GM19240 (cell line): ENCODE data around the gene FCN2.

ENCODE experiments used
- DNase-seq: peaks from one replicate; pipeline ENCODE4 v3.0.0; 2011; ENCODE audit warnings: low spot score; ENCODE audit not compliant: insufficient read length

Gene FCN2

DNA sequence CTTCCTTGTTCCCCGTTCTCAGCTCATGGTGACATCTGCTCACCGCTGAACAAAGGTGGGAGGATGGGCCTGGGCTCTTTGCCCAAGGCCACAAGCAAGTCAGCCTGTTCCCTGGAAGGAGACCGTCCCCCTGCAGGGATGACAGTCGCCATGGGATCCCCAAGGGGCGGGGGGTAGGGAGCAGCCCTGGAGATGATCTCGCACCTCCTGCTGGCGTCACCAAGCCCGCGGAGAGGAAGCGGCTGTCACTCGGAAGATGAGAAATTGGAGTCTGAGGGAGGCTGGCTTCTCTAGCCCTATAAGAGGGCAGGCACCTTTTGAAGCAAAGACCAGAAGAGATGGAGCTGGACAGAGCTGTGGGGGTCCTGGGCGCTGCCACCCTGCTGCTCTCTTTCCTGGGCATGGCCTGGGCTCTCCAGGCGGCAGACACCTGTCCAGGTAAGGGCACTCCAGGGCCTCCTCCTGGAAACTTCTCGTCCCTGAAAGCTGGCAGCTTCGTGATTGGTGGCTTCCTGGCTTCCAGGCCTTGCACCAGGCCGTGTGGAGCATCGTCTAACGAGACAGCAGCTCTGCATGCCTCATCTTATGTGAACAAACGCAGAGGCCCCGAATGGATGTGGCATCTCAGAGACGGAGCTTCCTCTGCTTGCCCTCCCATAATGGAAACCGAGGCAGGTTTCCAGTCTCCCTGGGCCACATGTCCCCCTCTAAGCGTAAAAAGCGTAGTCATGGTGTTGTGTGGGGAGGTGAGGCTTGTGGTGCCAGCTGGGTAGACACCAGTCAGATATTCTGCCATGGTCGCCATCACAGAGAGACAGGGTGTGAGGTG, at the start of gene FCN2:
FCN2 (plus strand) TSS at position 327 of the 829 bp plus-strand sequence; CDS start at position 339, 12 bp downstream.
- no peak for DNase-seq

DNA sequence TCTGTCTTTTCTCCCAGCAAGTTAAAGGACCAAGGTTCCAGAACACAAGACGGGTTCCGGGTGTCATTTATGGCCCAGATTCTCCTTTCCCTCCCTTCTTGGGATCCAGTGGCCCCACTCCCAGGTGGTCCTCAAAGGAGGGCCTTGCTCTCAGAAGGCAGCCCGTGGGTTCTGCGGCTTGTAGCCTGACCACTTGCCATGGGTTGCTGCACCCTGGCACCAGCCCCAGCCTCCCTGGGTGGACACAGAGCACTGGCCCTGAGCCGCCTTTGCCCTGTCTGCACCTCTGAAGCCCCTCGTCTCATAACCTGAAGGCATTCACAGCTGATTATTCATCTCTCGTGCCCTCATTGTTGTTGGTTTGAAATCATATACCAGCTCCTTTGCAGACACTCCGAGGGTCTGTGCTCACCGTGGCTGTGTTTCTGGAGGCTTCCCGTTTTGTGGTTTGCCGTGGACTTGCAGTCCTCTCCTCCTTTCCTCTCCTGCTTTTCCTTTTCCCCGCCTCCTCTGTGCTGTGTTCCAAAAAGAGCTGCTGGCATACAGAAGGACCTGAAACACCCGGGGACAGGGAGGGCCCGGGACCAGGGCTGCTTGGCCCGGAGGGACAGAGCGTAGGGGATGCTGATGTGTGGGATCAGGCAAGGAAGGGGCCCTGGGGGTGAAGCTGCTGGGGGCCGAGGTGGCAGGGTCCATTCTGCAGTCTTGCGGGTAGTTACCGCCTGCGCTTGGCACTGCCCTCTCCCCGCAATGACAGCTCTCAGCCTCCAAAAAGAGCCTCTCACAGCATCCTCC, 49.5 kb upstream of the FCN2 start:
- no peak for DNase-seq

GRCh38 chr9:134832471-134832870, 48.1 kb upstream of the FCN2 start:
- DNase-seq: no peak

- DNase-seq: no peak
Measured at GRCh38 chr9:134833294-134833880, 47.2 kb upstream of the FCN2 start.

- no peak for DNase-seq
Measured at GRCh38 chr9:134834217-134834956, 46.2 kb upstream of the FCN2 start.

DNA sequence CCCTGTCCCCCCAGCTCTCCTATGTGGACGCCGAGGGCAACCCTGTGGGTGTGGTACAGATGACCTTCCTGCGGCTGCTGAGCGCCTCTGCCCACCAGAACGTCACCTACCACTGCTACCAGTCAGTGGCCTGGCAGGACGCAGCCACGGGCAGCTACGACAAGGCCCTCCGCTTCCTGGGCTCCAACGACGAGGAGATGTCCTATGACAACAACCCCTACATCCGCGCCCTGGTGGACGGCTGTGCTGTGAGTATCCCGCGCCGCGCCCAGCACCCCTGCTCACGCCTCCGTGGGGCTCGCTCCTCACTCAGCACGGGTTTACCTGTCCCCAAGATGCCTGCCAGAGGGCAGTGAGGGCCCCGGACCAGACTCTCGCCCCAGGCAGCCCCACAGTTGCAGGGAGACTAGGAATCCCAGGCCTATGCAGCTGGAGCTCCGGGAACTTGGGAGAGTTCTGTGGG, 45.6 kb upstream of the FCN2 start:
- no peak for DNase-seq

DNA sequence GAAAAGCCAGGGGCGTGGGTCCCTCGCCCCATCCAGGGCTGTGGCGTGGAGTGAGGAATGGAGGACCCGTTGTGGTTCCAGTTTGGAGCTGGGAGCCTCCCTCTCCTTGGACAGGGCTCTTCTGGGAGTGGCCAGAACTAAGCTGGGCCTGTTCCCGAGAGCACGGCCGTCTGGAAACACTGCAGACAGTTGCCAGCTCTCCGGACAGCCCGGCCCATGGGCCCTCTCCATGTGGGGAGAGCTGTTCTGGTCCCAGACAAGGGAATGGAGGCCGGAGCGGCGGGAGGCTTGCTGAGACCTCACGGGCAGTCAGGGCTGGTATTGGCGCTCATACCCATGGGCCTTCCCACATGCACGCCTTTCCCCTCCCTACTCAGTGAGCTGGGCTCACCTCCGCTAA, 45.2 kb upstream of the FCN2 start:
- no peak for DNase-seq

GRCh38 chr9:134835987-134836386, 44.6 kb upstream of the FCN2 start:
- DNase-seq: no peak

DNA sequence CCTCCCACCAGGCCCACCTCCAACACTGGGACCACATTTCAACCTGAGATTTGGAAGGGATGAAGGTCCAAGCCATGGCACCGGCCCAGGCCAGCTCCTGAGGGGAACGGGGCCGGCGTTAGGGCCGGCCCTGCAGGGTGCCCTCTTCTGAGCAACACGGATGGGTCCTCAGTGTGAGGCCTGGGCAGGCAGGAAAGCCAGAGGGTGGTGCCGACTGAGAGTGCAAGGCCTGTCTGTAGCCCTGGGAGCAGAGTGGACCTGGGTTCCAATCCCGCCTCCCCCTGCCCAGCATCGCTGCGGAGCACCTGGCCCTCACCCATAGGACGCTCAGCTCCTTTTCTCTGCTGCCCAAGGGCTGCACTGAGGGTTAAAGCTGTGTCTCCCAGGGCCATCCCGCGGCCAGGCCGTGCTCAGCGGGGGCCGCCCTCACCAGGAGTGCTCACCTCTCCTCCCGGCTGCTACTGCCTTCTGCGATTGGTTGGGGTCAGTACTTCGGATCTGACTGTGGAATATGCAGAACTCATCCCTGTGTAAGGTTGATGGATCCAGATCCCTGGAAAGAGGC, 44.1 kb upstream of the FCN2 start:
- no peak for DNase-seq

- DNase-seq: no peak
Measured at GRCh38 chr9:134837529-134837928, 43.1 kb upstream of the FCN2 start.

- DNase-seq: no peak
Measured at GRCh38 chr9:134838651-134839454, 41.8 kb upstream of the FCN2 start.

DNA sequence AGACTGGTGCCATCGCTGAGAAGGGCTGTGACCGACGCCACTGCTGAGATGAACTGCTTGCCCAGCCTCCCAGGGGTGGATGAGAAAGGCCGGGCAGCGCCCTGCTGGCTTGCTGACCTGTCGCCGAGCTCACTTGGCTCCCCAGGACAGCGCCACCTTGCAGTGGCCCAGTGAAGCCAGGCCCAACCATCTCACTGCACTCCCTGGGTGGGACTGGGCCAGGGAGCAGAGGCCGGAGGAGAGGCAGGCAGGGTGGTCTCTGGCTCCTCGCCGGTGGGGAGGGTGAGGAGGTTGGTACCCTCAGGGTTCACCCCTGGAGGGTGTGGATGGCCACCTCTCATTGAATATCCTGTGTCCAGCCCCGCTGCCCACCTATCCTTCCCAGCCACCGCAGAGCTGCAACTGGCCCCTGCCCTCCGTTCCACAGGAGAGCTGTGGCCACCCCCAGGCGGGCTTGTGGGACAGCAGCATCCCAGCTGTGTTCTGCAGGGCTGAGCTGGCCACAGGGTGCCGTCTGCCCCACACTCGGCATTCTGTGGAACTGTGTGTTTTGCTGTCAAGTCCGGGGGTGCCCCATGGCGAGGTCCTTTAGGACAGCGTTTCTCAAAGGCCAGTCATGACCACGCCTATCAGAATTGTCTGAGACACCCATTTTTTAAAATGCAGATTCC, 41.0 kb upstream of the FCN2 start:
- no peak for DNase-seq

GRCh38 chr9:134840511-134840910, 40.1 kb upstream of the FCN2 start:
- no peak for DNase-seq

- no peak for DNase-seq
Measured at GRCh38 chr9:134841180-134841904, 39.3 kb upstream of the FCN2 start.

GRCh38 chr9:134842321-134842720, 38.3 kb upstream of the FCN2 start:
- DNase-seq: no peak

DNA sequence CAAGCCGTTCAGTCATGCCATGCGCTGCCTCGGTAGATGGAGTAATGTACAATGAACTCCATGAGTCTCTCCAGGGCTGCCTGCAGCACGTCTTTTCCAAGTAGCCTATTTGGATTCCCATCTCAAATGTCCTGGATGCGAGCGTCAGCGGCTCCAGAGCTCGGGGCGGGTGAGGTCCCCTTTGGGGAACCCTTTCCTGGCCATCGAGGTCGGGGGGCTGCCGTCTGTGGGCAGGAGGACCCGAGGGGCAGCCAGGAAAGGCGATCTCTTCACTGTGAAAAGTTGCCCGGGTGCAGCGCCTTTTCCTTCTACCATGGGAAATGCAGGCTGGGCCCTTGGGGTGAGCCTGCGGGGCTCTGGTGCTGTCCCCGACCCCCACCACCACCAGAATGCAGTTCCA, 36.9 kb upstream of the FCN2 start:
- no peak for DNase-seq

- no peak for DNase-seq
Measured at GRCh38 chr9:134844821-134845220, 35.8 kb upstream of the FCN2 start.

DNA sequence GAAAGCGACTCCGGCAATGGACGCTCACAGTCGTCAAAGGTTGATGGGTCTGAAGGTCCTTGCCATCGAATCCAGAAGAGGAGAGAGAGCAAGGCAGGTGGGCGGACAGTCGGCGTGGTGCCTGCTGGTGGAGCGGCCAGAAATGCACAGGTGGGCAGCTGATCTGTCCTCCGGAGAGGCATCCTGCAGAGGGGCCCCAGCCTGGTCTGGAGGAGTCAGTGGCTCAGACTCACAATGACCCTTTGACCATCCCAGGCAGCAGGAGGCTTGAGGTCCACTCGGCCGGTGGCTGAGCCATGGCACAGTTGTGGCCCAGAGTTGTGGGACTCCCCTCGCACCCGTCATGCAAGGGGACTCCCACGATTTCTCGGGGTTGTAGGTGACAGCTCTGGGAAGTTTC, 34.4 kb upstream of the FCN2 start:
- no peak for DNase-seq

DNA sequence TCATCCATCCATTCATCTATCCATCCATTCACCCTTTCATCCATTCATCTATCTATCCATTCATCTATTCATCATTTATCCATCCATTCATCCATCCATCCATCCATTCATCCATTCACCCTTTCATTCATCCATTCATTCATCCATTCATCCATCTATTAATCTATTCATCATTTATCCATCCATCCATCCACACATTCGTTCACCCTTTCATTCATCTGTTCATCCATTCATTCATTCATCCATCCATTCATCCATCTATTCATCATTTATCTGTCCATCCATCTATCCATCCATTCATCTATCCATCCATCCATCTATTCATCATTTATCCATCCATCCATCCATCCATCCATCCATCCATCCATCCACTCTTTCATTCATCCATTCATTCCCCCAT, 33.9 kb upstream of the FCN2 start:
- DNase-seq: no peak
